ENCODE data around the gene MGAT2.
"Not testable (repeated sequence)": the region's sequence is repeated elsewhere in the genome, so short reads cannot be mapped to it uniquely, and the experiment has no call there.

MGAT2 gene

DNA sequence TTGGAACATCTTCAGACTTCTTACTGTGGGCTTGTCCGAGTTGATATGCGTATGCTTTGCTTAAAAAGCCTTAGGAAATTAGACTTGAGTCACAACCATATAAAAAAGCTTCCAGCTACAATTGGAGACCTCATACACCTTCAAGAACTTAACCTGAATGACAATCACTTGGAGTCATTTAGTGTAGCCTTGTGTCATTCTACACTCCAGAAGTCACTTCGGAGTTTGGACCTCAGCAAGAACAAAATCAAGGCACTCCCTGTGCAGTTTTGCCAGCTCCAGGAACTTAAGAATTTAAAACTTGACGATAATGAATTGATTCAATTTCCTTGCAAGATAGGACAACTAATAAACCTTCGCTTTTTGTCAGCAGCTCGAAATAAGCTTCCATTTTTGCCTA is 13.0 kb upstream of the MGAT2 start:
- FAIRE-seq (no peak), DNase-seq (ENCODE audit: insufficient read length, low spot score) (no peak)

DNA sequence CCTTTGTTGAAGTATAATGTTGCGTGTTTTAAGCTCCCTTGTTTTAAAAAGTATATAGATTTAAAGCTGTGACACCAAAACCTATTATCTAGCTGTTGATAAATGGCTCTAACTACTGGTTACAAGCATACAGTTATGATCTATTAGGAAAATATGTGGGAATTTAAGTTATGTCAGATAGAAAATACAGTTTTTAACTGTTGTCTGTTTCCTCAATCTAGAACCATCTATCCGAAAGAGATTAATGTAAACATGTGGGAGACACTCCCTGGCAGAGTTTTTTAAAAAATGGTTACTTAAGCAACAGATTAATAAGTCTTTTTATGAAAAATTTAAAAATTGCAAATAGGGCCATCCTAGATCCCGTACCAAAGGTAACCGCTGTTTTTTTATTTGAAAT is 8.3 kb upstream of the MGAT2 start:
- no peak for DNase-seq (ENCODE audit: insufficient read length, low spot score)
- no peak for FAIRE-seq

- DNase-seq (ENCODE audit: insufficient read length, low spot score) (no peak), FAIRE-seq (no peak)
Measured at GRCh38 chr14:49612671-49613070, 7.9 kb upstream of the MGAT2 start.

- DNase-seq (ENCODE audit: insufficient read length, low spot score) (no peak), FAIRE-seq (no peak)
Measured at GRCh38 chr14:49614196-49614595, 6.4 kb upstream of the MGAT2 start.

GRCh38 chr14:49615776-49616175 is 4.8 kb upstream of the MGAT2 start:
- FAIRE-seq = no peak

DNA sequence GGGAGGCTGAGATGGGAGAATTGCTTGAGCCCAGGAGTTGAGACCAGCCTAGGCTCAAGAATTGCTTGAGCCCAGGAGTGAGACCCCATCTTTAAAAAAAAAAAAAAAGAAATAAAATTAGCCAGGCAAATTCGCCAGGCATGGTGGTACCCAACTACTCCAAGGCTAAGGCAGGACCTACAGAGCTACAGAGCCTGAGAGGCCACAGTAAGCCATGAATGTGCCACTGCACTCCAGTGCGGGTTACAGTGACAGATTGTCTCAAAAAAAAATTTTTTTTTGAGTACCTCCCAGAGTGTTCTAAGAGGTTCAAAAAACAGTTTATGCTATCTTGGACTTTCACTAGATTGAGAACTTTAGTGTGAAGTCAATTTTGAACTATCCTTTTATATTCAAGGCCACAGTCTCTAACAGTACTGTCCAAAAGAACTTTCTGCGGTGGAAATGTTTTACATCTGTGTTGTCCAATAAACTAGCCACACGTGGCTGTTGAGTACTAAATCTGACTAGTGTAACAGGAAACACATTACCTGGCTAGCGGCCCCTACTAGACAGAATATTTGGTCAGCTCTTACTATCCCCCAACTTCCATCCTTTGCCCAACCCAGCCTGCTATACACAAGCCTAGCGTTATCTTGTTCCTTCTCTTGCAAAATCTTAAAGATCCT is 2.6 kb upstream of the MGAT2 start:
- FAIRE-seq = no peak

More at GRCh38 chr14:49615776-49616175, 4.8 kb upstream of the MGAT2 start:
- no peak for DNase-seq (ENCODE audit: insufficient read length, low spot score)

GRCh38 chr14:49619273-49619672 is 1.3 kb upstream of the MGAT2 start:
- not testable (repeated sequence) for FAIRE-seq

More for the DNA sequence above, 2.6 kb upstream of the MGAT2 start:
- no peak for DNase-seq (ENCODE audit: insufficient read length, low spot score)

DNA sequence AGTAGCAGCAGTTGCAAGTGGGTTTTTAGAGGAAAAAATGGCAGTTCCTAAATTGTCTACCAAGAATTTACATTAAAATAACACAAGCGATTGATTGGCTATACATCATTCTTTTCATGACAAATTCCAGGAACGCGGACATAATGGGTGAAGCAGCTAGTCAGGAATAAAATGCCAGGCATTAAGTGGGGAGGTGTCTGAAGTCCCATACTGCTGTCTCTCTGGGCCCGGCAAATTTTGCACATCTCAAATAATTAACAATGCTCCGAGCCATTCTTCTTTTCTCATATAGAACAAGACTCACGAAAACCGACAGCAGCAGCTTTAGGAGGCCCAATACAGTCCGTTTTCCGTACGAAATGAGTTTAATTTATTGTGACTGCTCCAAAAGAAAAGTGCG is 869 bp upstream of the MGAT2 start:
- DNase-seq (ENCODE audit: insufficient read length, low spot score) (no peak), FAIRE-seq (no peak)

More at GRCh38 chr14:49619273-49619672, 1.3 kb upstream of the MGAT2 start:
- DNase-seq (ENCODE audit: insufficient read length, low spot score) = not testable (repeated sequence)

GRCh38 chr14:49621114-49621881 is 699 bp downstream of the MGAT2 start:
- FAIRE-seq (no peak), DNase-seq (ENCODE audit: insufficient read length, low spot score) (no peak)

DNA sequence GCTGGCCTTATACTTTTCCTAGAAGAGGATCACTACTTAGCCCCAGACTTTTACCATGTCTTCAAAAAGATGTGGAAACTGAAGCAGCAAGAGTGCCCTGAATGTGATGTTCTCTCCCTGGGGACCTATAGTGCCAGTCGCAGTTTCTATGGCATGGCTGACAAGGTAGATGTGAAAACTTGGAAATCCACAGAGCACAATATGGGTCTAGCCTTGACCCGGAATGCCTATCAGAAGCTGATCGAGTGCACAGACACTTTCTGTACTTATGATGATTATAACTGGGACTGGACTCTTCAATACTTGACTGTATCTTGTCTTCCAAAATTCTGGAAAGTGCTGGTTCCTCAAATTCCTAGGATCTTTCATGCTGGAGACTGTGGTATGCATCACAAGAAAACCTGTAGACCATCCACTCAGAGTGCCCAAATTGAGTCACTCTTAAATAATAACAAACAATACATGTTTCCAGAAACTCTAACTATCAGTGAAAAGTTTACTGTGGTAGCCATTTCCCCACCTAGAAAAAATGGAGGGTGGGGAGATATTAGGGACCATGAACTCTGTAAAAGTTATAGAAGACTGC is 1.5 kb downstream of the MGAT2 start:
- FAIRE-seq = no peak
- no peak for DNase-seq (ENCODE audit: insufficient read length, low spot score)

GRCh38 chr14:49623387-49623786 is 2.8 kb downstream of the MGAT2 start:
- FAIRE-seq = no peak

DNA sequence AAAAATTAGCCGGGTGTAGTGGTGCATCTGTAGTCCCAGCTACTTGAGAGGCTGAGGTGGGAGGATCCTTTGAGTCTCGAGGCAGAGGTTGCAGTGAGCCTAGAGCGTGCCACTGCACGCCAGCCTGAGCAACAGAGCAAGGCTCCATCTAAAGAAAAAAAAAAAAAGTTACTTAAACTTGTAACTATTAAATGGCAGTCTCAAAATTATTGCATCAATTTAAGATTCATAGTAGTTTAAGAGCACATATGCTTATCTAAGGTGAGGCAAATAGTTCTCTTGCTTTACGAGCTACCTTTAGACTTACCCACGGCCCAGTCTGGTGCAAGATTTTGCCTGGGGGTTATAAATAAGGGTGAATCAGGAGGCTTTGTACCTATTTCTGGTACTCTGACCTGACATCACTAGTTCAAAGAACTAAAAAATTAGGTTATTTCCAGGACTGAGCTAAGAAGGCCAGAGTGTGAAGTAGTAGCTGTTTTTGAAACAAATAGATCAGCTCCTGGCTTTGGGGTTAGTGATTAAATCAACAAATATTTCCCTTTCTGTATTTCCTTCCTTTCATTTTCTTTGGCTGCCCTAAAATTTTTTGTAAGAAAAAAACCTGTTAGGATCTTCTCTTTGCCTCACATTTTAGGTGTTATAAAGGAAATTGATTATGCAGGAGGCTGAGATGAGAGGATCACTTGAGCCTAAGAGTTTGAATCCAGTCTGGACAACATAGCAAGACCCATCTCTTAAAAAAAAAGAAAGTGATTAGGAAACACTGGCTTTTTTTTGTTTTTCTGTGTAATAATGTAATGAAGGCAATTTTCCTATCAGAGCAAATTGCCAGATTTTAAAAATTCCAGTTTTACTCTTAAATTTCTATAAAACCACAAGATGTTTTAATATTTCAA is 3.6 kb downstream of the MGAT2 start:
- no peak for DNase-seq (ENCODE audit: insufficient read length, low spot score)
- no peak for FAIRE-seq

More at GRCh38 chr14:49623387-49623786, 2.8 kb downstream of the MGAT2 start:
- no peak for DNase-seq (ENCODE audit: insufficient read length, low spot score)

DNA sequence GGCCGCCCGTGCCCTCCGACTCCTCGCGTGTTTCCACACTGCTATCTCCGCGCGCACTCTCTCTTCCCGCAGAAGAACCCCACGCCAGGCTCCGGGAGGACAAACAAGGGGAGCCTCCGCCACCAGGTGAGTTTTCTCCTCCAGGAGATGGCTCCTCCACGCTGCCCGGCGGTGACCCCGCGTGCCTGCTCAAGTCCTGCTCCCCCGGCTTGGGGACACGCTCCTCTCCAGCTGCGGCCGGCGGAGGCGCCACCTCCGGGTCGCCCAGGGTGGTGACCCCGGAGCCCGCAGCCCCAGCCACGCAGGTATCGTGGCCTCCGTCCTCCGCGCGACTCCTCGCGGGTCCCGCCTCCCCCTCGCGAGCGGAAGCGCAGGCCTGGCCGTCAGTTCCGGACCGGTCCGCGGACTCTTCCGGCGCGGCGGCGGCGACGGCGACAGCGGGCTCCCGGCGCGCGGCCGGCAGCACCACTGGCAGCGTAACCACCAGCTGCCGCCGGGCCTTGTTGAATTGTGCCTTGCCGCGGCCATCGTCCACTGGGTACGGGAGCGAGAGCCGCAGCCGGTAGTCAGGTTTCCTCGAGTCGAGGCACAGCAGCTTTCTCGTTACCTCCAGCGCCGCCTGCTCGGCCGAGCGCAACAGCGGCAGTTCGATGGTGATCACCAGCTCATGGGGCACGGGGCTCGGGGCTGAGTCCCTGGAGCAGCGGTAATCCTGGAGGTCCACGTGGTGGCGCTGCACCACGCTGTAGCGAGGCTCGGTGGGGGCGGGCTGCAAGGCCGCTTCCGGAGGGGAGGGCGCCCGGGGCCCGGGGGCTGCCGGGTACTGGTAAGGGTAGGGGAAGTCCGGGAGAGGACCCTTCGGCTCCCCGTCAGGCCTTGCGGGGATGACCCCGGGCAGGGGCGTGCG is 13.3 kb downstream of the MGAT2 start:
- peak; percentile 84 for FAIRE-seq
- DNase-seq (ENCODE audit: insufficient read length, low spot score) = peak; percentile 84

- FAIRE-seq (no peak), DNase-seq (ENCODE audit: insufficient read length, low spot score) (peak; percentile 36)
Measured at GRCh38 chr14:49634547-49635334, 14.1 kb downstream of the MGAT2 start, which contains the start of gene DNAAF2. Gene DNAAF2, minus strand, starts transcription at chr14:49635244. Its CDS starts 95 bp downstream, at chr14:49635149.

DNA sequence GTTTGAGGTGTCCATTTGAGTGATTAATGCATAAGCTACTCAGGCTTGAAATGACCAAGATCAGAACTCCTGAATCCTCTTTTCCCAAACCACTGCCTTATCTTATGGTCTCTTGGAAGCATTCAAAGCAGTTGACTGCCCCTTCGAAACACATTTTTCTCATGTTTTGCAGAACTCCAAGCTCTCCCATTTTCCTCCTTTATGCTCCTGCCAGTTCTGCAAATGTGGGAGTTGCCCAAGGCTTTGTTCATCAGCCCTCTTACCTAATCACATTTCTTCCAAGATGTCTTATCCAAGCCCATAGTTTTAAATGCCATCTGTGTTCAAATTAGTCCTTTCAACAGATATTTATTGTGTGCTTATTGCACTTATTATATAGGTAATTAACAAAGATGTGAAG is 16.3 kb downstream of the MGAT2 start:
- FAIRE-seq (no peak), DNase-seq (ENCODE audit: insufficient read length, low spot score) (no peak)

GRCh38 chr14:49637534-49638078 is 17.0 kb downstream of the MGAT2 start:
- no peak for DNase-seq (ENCODE audit: insufficient read length, low spot score)
- FAIRE-seq = no peak

GRCh38 chr14:49640540-49641417 is 20.2 kb downstream of the MGAT2 start:
- no peak for DNase-seq (ENCODE audit: insufficient read length, low spot score)
- no peak for FAIRE-seq
